Keratinocyte (primary cell): ENCODE results near the gene HMCES. TPM values are rescaled to one million over a fixed set of nuclear protein-coding genes. Genes with fewer than 3 reads are reported as not detected.

Experiments
- DNase-seq: peaks from one replicate; pipeline ENCODE4 v3.0.0-alpha.2; 2011; ENCODE audit warnings: low read depth, missing footprints, low spot score
- FAIRE-seq: peaks from 2 replicates; lab custom pipeline; 2011; peaks lifted over from hg19 to GRCh38; lab: Jason Lieb, UNC
- H2AFZ ChIP-seq: 2 replicates; pipeline ENCODE4 v1.6.0; 2012; ENCODE audit warnings: low read length, control low read depth, inconsistent platforms; ENCODE audit not compliant: control insufficient read depth
- H3K27ac ChIP-seq: 2 replicates; pipeline ENCODE4 v1.5.1; 2011; ENCODE audit warnings: low read length; ENCODE audit not compliant: control insufficient read depth, insufficient read depth
- H3K27me3 ChIP-seq: 3 replicates; pipeline ENCODE4 v1.6.0; 2011; ENCODE audit warnings: low read length; ENCODE audit not compliant: control insufficient read depth, insufficient read depth; ENCODE audit errors: extremely low read depth
- H3K36me3 ChIP-seq, 2 experiments: 2 replicates in 1 of 2; 3 replicates in 1 of 2; pipeline ENCODE4 v1.5.1; 2011; ENCODE audit warnings: low read length in 2 of 2, mild to moderate bottlenecking in 1 of 2; ENCODE audit not compliant: control insufficient read depth in 2 of 2, insufficient read depth in 2 of 2; ENCODE audit errors: extremely low read depth in 1 of 2
- H3K4me1 ChIP-seq: 3 replicates; pipeline ENCODE4 v1.5.1; 2011; ENCODE audit warnings: low read length; ENCODE audit not compliant: control insufficient read depth, insufficient read depth; ENCODE audit errors: extremely low read depth
- H3K4me2 ChIP-seq: 3 replicates; pipeline ENCODE4 v1.6.0; 2011; ENCODE audit warnings: low read depth, low read length; ENCODE audit not compliant: control insufficient read depth, insufficient read depth; ENCODE audit errors: extremely low read depth
- H3K4me3 ChIP-seq, 3 experiments: fragments of 200-600 bp in 1 of 3; sonication (generic) in 1 of 3; 2 replicates in 2 of 3; 3 replicates in 1 of 3; pipeline ENCODE4 v1.5.1; 2011 to 2016; ENCODE audit warnings: low read length in 3 of 3, mild to moderate bottlenecking in 3 of 3, control low read depth in 2 of 3, inconsistent platforms in 1 of 3, low read depth in 1 of 3, mixed read lengths in 1 of 3, mixed run types in 1 of 3, moderate library complexity in 1 of 3; ENCODE audit not compliant: control insufficient read depth in 2 of 3, insufficient read depth in 2 of 3; ENCODE audit errors: extremely low read depth in 1 of 3
- H3K79me2 ChIP-seq: 2 replicates; pipeline ENCODE4 v1.6.0; 2012; ENCODE audit warnings: low read length; ENCODE audit not compliant: control insufficient read depth, insufficient read depth
- H3K9ac ChIP-seq: 3 replicates; pipeline ENCODE4 v1.6.0; 2011; ENCODE audit warnings: low read length; ENCODE audit not compliant: control insufficient read depth, insufficient read depth; ENCODE audit errors: extremely low read depth
- H3K9me1 ChIP-seq: 3 replicates; pipeline ENCODE4 v1.6.0; 2011; ENCODE audit warnings: low read length; ENCODE audit not compliant: control insufficient read depth, insufficient read depth; ENCODE audit errors: extremely low read depth
- H3K9me3 ChIP-seq: 2 replicates; pipeline ENCODE4 v1.5.1; 2012; ENCODE audit warnings: low read depth, low read length; ENCODE audit not compliant: control insufficient read depth
- H4K20me1 ChIP-seq: 3 replicates; pipeline ENCODE4 v1.6.0; 2011; ENCODE audit warnings: low read length; ENCODE audit not compliant: control insufficient read depth, insufficient read depth; ENCODE audit errors: extremely low read depth
- EZH2 ChIP-seq: IDR thresholded peaks from one replicate; pipeline ENCODE4 v1.6.1; 2012; ENCODE audit warnings: inconsistent platforms, mild to moderate bottlenecking, low read length, moderate library complexity
- dilution Hi-C: fragments of 300-500 bp; cut with MboI; formaldehyde crosslinking; loops from one replicate; pipeline ENCODE4 v1.7.0; 2020; ENCODE audit warnings: low sequenced_read_pairs; ENCODE audit not compliant: extremely low pct_ligation_motif_present
- polyA plus RNA-seq, 5 experiments: library from polyadenylated mRNA; depleted of rRNA in 3 of 5; stranded (reverse) in 3 of 5; stranded (forward) in 1 of 5; unstranded in 1 of 5; fragments of >200 nt; gene quantifications; 1 replicate in 1 of 5; 2 replicates in 3 of 5; 3 replicates in 1 of 5; pipeline versions ENCODE4 v1.2.1 to v1.2.3, GENCODE V29; 2011 to 2012; ENCODE audit warnings: missing spikeins in 2 of 5, low read depth in 1 of 5, low replicate concordance in 1 of 5
- TF ChIP-seq, protein P1 (sequence below), 3 experiments: IDR thresholded peaks in 1 of 3; conservative IDR thresholded peaks in 1 of 3; optimal IDR thresholded peaks in 1 of 3; 2 replicates in 2 of 3; 3 replicates in 1 of 3; pipeline versions ENCODE3 to v1.5.1; 2011; ENCODE audit warnings: low read length in 3 of 3, mild to moderate bottlenecking in 3 of 3, moderate library complexity in 2 of 3, control low read depth in 1 of 3, inconsistent platforms in 1 of 3; ENCODE audit not compliant: insufficient read depth in 2 of 3; ENCODE audit errors: extremely low read depth in 1 of 3

HMCES gene
- polyA plus RNA-seq, 1 donor (not counting 4 experiments of a cell fraction or from before 2014, with no cell fraction given): 54.6 TPM

DNA sequence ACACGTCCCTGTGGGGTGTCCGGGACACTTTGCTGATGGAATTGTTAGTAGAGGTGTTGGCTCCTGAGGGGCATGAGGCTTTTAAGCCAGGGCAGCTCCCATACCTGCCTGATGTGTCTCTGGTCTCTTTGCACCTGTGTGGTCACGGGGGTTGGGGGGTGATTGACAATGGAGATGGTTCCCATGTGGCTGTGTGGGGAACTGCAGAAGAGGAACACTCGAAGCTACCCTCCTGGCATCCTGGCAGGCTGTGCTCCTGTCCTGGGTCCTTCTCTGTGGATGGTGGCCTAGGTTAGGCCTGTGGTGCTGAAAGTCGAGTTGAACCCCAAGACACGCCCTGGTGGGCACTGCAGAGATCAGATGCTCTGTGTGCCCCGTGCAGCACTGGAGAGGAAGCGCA is 73.4 kb downstream of the HMCES start:
- DNase-seq (no peak), FAIRE-seq (no peak)
- Histone ChIP-seq H3K36me3 (no peaks in the 10 kb centered on the region), H3K4me3 (no peak overlapping the region), H3K27me3 (peaks cover 6% of the 10 kb centered on the region), H3K4me1 (no peaks in the 10 kb centered on the region), H3K79me2 (no peaks in the 10 kb centered on the region), H3K9ac (no peak overlapping the region), H2AFZ (no peak overlapping the region), H3K4me2 (no peak overlapping the region), H3K9me3 (no peaks in the 10 kb centered on the region), H3K9me1 (no peaks in the 10 kb centered on the region), H3K27ac (no peak overlapping the region), H4K20me1 (no peaks in the 10 kb centered on the region)
- dilution Hi-C loops: no loop called here
- TF ChIP-seq, protein P1, sequence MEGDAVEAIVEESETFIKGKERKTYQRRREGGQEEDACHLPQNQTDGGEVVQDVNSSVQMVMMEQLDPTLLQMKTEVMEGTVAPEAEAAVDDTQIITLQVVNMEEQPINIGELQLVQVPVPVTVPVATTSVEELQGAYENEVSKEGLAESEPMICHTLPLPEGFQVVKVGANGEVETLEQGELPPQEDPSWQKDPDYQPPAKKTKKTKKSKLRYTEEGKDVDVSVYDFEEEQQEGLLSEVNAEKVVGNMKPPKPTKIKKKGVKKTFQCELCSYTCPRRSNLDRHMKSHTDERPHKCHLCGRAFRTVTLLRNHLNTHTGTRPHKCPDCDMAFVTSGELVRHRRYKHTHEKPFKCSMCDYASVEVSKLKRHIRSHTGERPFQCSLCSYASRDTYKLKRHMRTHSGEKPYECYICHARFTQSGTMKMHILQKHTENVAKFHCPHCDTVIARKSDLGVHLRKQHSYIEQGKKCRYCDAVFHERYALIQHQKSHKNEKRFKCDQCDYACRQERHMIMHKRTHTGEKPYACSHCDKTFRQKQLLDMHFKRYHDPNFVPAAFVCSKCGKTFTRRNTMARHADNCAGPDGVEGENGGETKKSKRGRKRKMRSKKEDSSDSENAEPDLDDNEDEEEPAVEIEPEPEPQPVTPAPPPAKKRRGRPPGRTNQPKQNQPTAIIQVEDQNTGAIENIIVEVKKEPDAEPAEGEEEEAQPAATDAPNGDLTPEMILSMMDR (optimal IDR thresholded peaks at IDR 0.05 in 1 of 3, IDR thresholded peaks at IDR 0.05 in 1 of 3, conservative IDR thresholded peaks at IDR 0.05 in 1 of 3; ENCODE audit: extremely low read depth in 1 of 3, insufficient read depth in 2 of 3, low read length in 3 of 3): peak in 2 of 3 experiments; percentile 22 to 26
- TF ChIP-seq EZH2: no peak

DNA sequence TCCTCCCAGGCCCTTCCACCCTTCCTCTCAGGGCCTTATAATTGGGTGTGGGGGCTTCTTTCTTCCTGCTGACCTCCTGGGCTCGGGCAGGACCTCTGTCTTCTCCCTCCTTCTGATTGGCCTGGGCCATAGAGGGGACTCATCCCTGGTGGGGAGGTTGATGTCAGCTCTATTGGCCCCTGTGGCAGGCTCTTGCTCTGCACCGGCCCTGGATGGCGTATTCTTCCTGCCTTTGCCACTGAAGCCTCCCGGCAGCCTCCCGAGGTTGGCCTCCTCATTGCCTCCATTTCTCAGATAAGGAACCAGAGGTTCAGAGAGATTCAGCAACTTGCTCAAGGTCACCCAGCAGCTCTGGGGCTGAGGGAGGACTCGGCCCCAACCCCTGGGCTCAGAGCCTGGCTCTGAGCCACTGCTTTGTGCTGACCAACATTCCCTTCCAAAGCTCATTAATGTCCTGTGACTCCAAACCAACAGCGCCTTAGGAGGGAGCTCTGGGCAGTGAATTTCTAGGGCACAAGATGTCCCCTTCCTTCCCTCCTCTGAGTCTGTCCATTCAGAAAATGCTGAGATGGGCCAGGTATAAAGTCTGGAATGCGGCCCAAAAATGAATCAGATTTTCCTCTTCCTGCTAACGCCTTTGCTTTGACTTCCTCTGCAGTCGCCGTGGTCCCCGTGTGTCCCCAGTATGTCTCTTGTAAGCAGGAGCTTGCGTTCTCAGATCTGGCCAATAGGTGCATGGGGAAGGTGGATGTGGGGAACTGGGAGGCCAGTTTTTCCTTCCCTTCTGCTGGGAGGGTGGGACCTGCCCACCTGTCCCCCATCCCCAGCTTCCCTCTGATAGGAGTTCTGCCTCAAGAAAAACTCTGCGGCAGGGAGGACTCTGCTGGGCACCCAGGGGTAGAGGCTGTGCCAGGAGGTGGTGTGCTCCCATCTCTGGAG is 74.2 kb downstream of the HMCES start:
- Histone ChIP-seq H3K9me1 (no peaks in the 10 kb centered on the region), H3K4me3 (no peak overlapping the region), H3K36me3 (no peaks in the 10 kb centered on the region), H3K9me3 (no peaks in the 10 kb centered on the region), H3K79me2 (no peaks in the 10 kb centered on the region), H4K20me1 (no peaks in the 10 kb centered on the region), H3K27ac (no peak overlapping the region), H3K9ac (no peak overlapping the region), H3K4me2 (no peak overlapping the region), H2AFZ (no peak overlapping the region), H3K27me3 (peaks cover 6% of the 10 kb centered on the region), H3K4me1 (no peaks in the 10 kb centered on the region)
- TF ChIP-seq, protein P1 (optimal IDR thresholded peaks at IDR 0.05 in 1 of 3, IDR thresholded peaks at IDR 0.05 in 1 of 3, conservative IDR thresholded peaks at IDR 0.05 in 1 of 3; ENCODE audit: extremely low read depth in 1 of 3, insufficient read depth in 2 of 3, low read length in 3 of 3): no peak
- TF ChIP-seq EZH2: no peak
- no peak for FAIRE-seq
- DNase-seq: no peak
- dilution Hi-C loops: no loop called here
